Endodermal cell (in vitro differentiated cells): Measurements from ENCODE around the gene ENG. TPM values are rescaled to one million over a fixed set of nuclear protein-coding genes. Genes with fewer than 3 reads are reported as not detected.

Source experiments
- DNase-seq: peaks from one replicate; pipeline ENCODE4 v3.0.0-alpha.2; 2017
- H3K27ac ChIP-seq: 2 replicates; pipeline ENCODE4 v1.5.1; 2013; ENCODE audit warnings: mild to moderate bottlenecking, low read depth, low read length, moderate library complexity
- H3K27me3 ChIP-seq: 2 replicates; pipeline ENCODE4 v1.6.1; 2013; ENCODE audit warnings: mild to moderate bottlenecking, low read length, moderate library complexity; ENCODE audit not compliant: insufficient read depth, control insufficient read depth, poor library complexity, severe bottlenecking
- H3K36me3 ChIP-seq: 2 replicates; pipeline ENCODE4 v1.7.0; 2013; ENCODE audit warnings: mild to moderate bottlenecking, low read length, moderate library complexity; ENCODE audit not compliant: control insufficient read depth, insufficient read depth
- H3K4me1 ChIP-seq: one replicate; pipeline ENCODE4 v1.7.0; 2013; ENCODE audit warnings: low read length; ENCODE audit not compliant: control insufficient read depth, insufficient read depth
- H3K4me3 ChIP-seq: 2 replicates; pipeline ENCODE4 v1.5.1; 2013; ENCODE audit warnings: mild to moderate bottlenecking, low read length, moderate library complexity
- H3K9ac ChIP-seq: 2 replicates; pipeline ENCODE4 v1.6.1; 2013; ENCODE audit warnings: mild to moderate bottlenecking, low read length, moderate library complexity; ENCODE audit not compliant: poor library complexity, severe bottlenecking; ENCODE audit errors: extremely low read depth
- H3K9me3 ChIP-seq: 2 replicates; pipeline ENCODE4 v1.6.1; 2013; ENCODE audit warnings: mild to moderate bottlenecking, low read length, moderate library complexity; ENCODE audit not compliant: control insufficient read depth
- H3K27ac Mint-ChIP-seq: 2 replicates; pipeline ENCODE4 v1.8.0; 2020; ENCODE audit warnings: mixed read lengths
- H3K27me3 Mint-ChIP-seq: 2 replicates; pipeline ENCODE4 v1.8.0; 2021; ENCODE audit warnings: mild to moderate bottlenecking, mixed read lengths; ENCODE audit not compliant: insufficient read depth
- H3K36me3 Mint-ChIP-seq: 2 replicates; pipeline ENCODE4 v1.8.0; 2020; ENCODE audit warnings: low read depth, mixed read lengths
- H3K4me1 Mint-ChIP-seq: 2 replicates; pipeline ENCODE4 v1.8.0; 2020; ENCODE audit warnings: mixed read lengths
- H3K4me3 Mint-ChIP-seq: 2 replicates; pipeline ENCODE4 v1.8.0; 2020; ENCODE audit warnings: mild to moderate bottlenecking, moderate library complexity, mixed read lengths
- H3K9me3 Mint-ChIP-seq: 2 replicates; pipeline ENCODE4 v1.8.0; 2020; ENCODE audit warnings: mild to moderate bottlenecking, mixed read lengths
- CTCF ChIP-seq: fragments of 200-600 bp; sonication (generic); conservative IDR thresholded peaks from 2 replicates; pipeline ENCODE4 v1.5.0; 2021; ENCODE audit warnings: antibody characterized with exemption, mild to moderate bottlenecking
- WGBS, 2 experiments: methylation state at CpG; one replicate each; pipeline versions ENCODE4 v1.1.5 to v1.1.7; 2013; ENCODE audit warnings: missing lambda C conversion rate in 2 of 2, mixed read lengths in 1 of 2; ENCODE audit not compliant: insufficient coverage in 1 of 2, insufficient read length in 1 of 2; 5-methylcytosine and 5-hydroxymethylcytosine counted together
- total RNA-seq, 2 donors: library from RNA; stranded (reverse); fragmentation: NEBNext Ultra II Directional in 1 of 2; extraction: Animal tissue kit (Norgen Biotek cat#: 25700) in 1 of 2; gene quantifications; 2 replicates in 1 of 2; 3 replicates in 1 of 2; pipeline ENCODE4 v1.2.1, GENCODE V29; 2021

Gene ENG
- total RNA-seq, 2 donors from 2014 or later: 2.2 to 2.4 TPM

GRCh38 chr9:127769929-127770582 lies 84.4 kb downstream of the ENG start:
- H3K4me1 Mint-ChIP-seq: peaks cover 8% of the 10 kb centered on the region
- Histone ChIP-seq H3K4me1 (peaks cover 3% of the 10 kb centered on the region), H3K36me3 (no peaks in the 10 kb centered on the region), H3K27me3 (no peaks in the 10 kb centered on the region), H3K9ac (no peak overlapping the region), H3K27ac (no peak overlapping the region), H3K4me3 (no peak overlapping the region), H3K9me3 (no peaks in the 10 kb centered on the region)
- peak overlapping the region; percentile 60 for H3K4me3 Mint-ChIP-seq
- TF ChIP-seq CTCF: no peak
- peaks cover 10% of the 10 kb centered on the region for H3K27me3 Mint-ChIP-seq
- H3K36me3 Mint-ChIP-seq: no peaks in the 10 kb centered on the region
- 80 to 94% methylated on average over 1 to 4 of the region's 4 CpGs for WGBS, 2 experiments
- DNase-seq: peak; percentile 54
- H3K9me3 Mint-ChIP-seq: no peaks in the 10 kb centered on the region
- no peak overlapping the region for H3K27ac Mint-ChIP-seq

GRCh38 chr9:127769101-127769500 lies 85.4 kb downstream of the ENG start:
- Mint-ChIP-seq H3K27ac (no peak overlapping the region), H3K4me3 (no peak overlapping the region), H3K36me3 (no peaks in the 10 kb centered on the region), H3K4me1 (peaks cover 8% of the 10 kb centered on the region), H3K9me3 (no peaks in the 10 kb centered on the region), H3K27me3 (peaks cover 10% of the 10 kb centered on the region)
- Histone ChIP-seq H3K36me3 (no peaks in the 10 kb centered on the region), H3K4me3 (no peak overlapping the region), H3K27ac (no peak overlapping the region), H3K9me3 (no peaks in the 10 kb centered on the region), H3K4me1 (peaks cover 3% of the 10 kb centered on the region), H3K9ac (no peak overlapping the region), H3K27me3 (no peaks in the 10 kb centered on the region)
- no peak for DNase-seq
- 90% methylated on average over 5 of the region's 5 CpGs; no CpG with 5 or more reads in 1 of the 2 experiments for WGBS, 2 experiments
- TF ChIP-seq CTCF: no peak

GRCh38 chr9:127768698-127769097 lies 85.8 kb downstream of the ENG start:
- no peak for DNase-seq
- Mint-ChIP-seq H3K4me3 (no peak overlapping the region), H3K27me3 (peaks cover 10% of the 10 kb centered on the region), H3K4me1 (peaks cover 8% of the 10 kb centered on the region), H3K9me3 (no peaks in the 10 kb centered on the region), H3K36me3 (no peaks in the 10 kb centered on the region), H3K27ac (no peak overlapping the region)
- Histone ChIP-seq H3K9me3 (no peaks in the 10 kb centered on the region), H3K4me3 (no peak overlapping the region), H3K9ac (no peak overlapping the region), H3K27ac (no peak overlapping the region), H3K27me3 (no peaks in the 10 kb centered on the region), H3K36me3 (no peaks in the 10 kb centered on the region), H3K4me1 (peaks cover 3% of the 10 kb centered on the region)
- TF ChIP-seq CTCF: no peak
- whole genome bisulfite sequencing, 2 experiments: 86 to 92% methylated on average over 8 of the region's 8 CpGs
